ENCODE results near the gene RAP1GAP. TPM values are rescaled to one million over a fixed set of nuclear protein-coding genes. Genes with fewer than 3 reads are reported as not detected.

The RAP1GAP gene
- total and polyA plus RNA-seq, 9 of the 15 experiments (the other 6 are each of a cell fraction or from before 2014, with no cell fraction given) = 0.29 to 30.2 (median 19.2) TPM

GRCh38 chr1:21647431-21648351 lies 21.5 kb downstream of the RAP1GAP start (continued):
- TF ChIP-seq RREB1 (CRISPR knock-in tag; IDR thresholded peaks at IDR 0.05) (no peak), CEBPG (CRISPR knock-in tag; IDR thresholded peaks at IDR 0.05) (peak; percentile 98), CEBPG (tag; conservative IDR thresholded peaks at IDR 0.05 in 1 of 2, IDR thresholded peaks at IDR 0.05 in 1 of 2) (peak; percentile 83 to 84), ATF1 (CRISPR knock-in tag; IDR thresholded peaks at IDR 0.05) (peak; percentile 46), ATF1 (tag; IDR thresholded peaks at IDR 0.05) (peak; percentile 91), KDM1A (IDR thresholded peaks at IDR 0.05) (peak; percentile 80 to 85), SMARCE1 (IDR thresholded peaks at IDR 0.05) (0 out of 2 replicates have a peak, but pooled peaks have one; percentile 53), MLX (CRISPR knock-in tag; conservative IDR thresholded peaks at IDR 0.05) (peak in 1 of 2 experiments; percentile 99; a peak in 2 of 4 replicates), EP300 (IDR thresholded peaks at IDR 0.05; ENCODE audit: low read length) (peak; percentile 54; the same call in 1 of the 2 replicates), E2F1 (CRISPR knock-in tag; IDR thresholded peaks at IDR 0.05) (peak; percentile 97), ZNF3 (CRISPR knock-in tag; IDR thresholded peaks at IDR 0.05) (no peak), CBFA2T3 (IDR thresholded peaks at IDR 0.05) (peak; percentile 28), E2F4 (CRISPR knock-in tag; IDR thresholded peaks at IDR 0.05; ENCODE audit: low read depth) (peak; percentile 85; the same call in 1 of the 2 replicates), ZNF644 (tag; IDR thresholded peaks at IDR 0.05; ENCODE audit: low read depth) (peak; percentile 93), TEAD2 (tag; IDR thresholded peaks at IDR 0.05) (peak; percentile 53), ESRRA (IDR thresholded peaks at IDR 0.05; ENCODE audit: borderline replicate concordance, low read depth) (peak; percentile 86), ZNF589 (CRISPR knock-in tag; IDR thresholded peaks at IDR 0.05; ENCODE audit: low read depth) (peak; percentile 91), SP1 (CRISPR knock-in tag; IDR thresholded peaks at IDR 0.05) (peak; percentile 99)

Data from K562 (cell line).